Measurements from ENCODE around the gene CCSER1.
"Not testable (repeated sequence)": the region's sequence is repeated elsewhere in the genome, so short reads cannot be mapped to it uniquely, and the experiment has no call there.

The CCSER1 gene

DNA sequence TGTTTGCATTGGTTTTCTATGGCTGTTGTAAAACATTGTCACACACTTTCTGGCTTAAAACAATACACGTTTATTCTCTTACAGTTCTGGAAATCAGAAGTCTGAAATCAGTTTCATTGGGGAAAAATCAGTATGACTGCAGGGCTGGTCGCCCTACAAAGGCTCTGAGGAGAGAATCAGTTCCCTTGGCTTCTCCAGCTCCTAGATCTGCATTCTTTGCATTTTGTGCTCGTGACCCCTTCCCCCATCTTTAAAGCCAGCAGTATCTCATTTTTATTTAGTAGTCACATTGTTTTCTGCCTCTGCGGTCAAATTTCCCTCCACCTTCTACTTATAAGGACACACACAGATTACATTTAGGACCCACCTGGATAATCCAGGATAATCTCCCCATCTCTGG, 1326.9 kb downstream of the CCSER1 start:
- DNase-seq = no peak

DNA sequence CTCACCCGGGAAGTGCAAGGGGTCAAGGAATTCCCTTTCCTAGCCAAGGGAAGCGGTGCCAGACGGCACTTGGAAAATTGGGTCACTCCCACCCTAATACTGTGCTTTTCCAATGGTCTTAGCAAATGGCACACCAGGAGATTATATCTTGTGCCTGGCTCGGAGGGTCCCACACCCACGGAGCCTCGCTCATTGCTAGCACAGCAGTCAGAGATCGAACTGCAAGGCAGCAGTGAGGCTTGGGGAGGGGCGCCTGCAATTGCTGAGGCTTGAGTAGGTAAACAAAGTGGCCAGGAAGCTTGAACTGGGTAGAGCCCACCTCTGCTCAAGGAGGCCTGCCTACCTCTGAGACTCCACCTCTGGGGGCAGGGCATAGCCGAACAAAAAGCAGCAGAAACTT, 1335.4 kb downstream of the CCSER1 start:
- DNase-seq = not testable (repeated sequence)

DNA sequence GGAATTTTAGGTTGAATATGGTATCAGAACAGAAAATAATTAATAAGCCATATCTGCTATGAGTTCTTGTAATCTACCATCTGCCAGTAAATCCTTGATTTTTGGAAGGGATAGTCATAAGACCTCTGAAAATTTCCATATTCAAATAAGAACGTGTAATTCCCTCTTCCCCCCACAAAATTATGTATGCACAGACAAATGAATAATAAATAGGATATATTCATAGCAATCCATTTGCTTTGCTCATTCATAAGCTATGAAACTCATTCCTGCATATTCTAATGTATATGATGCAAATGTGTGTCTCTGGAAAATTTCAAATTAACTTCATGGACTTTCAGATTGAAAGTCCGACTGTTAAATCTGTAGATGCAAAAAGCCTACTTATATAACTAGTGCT, 1343.5 kb downstream of the CCSER1 start:
- no peak for DNase-seq

DNA sequence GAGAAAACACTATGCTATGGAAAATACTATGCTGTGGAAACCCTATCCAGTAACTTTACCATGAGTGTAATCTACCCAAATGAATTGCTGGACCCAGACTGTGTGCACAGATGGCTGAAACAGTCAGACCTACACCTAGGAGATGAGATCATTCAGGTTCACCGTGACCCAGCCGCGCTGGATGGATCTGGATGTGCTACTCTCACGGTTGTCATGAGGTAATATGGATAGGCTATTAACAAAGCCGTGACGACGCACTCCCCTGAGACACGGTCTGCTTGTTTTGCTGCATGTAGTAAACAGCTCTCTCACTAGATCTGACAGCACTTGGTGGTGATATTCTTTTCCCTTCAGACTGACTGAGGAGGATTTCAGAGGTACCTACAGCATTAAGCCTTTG, 1344.1 kb downstream of the CCSER1 start:
- no peak for DNase-seq

DNA sequence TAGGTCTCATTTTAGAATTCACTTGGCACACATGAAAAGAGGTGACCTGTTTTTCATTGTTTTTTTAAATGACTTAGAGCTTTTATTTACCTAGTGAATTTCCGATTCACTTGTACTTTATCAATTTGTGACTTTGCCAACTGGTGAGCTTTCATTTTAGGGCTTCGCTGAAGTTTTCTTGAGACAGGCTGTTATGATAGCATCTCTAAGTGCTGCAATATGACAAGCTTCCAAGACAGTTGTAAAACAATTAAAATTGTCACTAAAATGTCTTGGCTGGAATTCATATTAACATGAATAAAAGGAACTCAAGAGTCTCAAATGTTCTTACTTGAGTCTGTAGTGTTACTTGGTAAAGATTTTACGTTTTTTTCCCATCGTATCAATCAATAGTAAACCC, 1344.9 kb downstream of the CCSER1 start:
- no peak for DNase-seq

DNA sequence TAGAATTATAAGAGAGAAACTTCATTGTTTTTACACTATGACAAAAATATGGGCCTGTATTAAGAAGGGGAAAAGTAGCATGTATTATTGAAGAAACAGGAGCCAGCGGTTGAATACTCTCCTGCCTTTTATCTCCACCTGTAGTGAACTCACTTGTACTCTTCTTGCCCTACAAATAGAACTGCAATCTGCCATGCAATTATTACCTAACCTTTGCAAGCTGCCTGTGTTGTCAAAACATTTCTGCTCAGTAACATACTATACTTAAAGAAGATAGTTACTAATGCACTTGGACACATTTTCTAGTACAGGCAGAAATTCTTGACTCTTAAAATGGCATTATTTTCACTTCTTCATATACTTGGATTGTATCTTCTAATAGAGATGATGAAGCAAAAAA, 1358.2 kb downstream of the CCSER1 start:
- DNase-seq = no peak

DNA sequence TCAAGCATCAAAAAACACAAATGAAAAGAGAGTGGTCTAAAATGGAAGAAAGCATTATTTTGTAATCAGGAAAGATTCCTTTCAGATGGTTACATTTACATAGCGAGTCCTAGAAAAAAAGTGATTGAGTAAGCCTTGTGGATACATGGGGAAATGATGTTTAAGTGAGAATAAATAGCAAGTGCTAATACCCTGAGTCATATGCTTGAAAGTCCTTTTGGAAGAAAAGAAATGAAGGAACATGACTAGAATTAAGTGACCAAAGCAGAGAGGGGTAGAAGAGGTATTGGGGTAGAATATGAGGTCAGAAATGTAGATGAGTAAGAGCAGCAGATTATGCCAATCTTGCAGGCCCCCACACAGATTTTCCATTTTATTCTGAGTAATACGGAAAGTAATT, 1361.8 kb downstream of the CCSER1 start:
- DNase-seq = no peak

DNA sequence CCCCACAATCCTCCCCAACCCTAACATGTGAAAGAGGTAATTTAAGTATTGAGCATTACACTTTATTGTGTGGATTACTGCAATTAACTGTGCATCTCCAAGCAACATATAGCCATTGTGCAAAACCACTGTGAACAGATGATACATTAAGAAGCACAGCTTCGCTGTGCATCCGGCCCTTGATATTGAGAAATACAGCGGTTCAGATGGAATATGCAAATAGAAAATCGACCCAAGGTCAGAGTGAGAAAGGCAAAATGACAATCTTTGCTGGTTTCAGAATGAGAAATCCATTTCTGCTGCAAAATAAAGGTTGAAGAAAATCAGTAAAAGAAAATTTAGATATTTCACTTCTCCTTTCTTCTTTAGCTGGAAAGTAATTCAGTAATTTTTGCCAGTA, 1370.7 kb downstream of the CCSER1 start:
- no peak for DNase-seq

DNA sequence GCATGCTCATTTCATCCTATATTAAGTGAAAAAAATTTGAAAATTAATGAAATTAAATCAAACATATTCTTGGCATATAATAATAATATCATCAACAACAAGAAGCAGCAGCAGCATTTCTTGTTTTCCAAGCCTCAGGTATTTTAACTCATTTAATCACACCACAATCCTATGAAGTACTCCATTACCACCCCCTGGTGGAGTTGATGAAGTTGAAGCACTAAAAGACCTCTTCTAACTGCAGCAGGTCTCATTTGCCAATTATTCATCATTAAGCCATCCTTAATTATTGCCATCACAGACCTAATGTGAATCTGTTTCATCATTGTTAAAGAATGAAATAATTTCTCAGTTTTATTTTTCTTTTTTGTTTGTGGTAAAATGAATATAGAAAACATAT, 1375.2 kb downstream of the CCSER1 start:
- no peak for DNase-seq

DNA sequence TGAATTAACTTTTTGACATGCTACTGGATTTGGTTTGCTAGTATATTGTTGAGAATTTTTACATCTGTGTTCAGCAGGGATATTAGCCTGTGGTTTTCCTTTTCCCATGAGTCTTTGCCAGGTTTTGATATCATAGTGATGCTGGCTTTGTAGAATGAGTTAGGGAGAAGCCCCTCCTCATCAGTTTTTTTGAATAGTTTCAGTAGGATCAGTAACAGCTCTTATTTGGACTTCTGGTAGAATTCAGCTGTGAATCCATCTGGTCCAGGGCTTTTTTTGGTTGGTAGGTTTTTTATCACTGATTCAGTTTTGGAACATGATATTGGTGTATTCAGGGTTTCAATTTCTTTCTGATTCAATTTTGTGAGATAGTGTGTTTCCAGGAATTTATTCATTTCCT, 1386.1 kb downstream of the CCSER1 start:
- DNase-seq = no peak

DNA sequence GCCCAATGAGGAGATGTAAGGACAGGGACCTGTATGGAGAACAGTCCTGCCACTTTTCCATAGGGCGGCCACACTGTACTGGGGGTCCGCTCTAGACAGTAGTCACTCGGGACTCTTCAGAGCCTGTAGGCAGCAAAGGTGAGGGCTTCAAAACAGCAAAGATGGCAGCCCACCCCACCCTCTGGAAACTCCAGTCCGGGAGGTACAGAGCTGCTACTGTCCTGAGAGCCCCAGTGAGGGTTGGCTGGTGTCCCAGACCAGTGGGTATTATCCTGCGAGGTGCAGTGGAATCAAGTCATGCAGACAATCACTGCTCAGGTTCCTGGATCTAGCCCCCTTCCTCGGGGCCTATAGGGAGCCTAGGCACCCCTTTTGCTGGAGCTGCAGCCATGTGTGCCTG, 1392.0 kb downstream of the CCSER1 start:
- no peak for DNase-seq

DNA sequence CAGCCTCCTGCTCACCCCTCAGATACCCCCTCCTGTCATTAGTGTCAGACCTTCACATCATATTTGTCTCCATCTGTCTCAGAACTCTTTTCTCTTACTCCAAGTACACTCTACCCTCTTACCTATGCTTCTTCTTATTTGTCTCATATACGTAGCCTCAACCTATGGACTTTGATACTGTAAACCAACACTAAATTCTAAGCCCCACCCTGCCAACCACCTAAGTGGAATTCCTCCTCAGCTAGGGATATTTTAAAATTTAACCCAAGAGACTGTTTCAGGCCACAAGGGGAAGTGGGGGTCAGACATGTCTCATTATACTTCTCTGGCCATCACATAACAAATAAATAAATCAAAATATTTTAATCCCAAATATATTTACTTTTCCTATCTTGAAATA, 1398.4 kb downstream of the CCSER1 start:
- no peak for DNase-seq

DNA sequence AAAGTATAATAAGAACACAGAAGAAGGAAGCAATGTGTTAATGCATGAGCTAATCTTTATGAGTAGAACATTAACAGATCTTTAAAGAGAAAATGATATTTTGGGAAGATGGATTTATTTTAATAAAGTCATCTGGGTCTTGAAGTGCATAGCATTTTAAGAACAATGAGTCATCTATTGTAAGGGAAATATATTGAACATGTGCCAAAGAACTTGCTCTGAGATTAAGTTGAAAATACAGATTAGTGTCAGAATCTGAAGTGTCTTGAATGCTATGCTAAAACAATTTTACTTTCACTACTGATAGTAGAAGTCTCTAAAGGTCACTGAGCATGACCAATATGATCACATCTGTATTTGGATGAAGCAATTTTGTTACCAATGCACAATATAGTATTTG, 1399.9 kb downstream of the CCSER1 start:
- DNase-seq = no peak

DNA sequence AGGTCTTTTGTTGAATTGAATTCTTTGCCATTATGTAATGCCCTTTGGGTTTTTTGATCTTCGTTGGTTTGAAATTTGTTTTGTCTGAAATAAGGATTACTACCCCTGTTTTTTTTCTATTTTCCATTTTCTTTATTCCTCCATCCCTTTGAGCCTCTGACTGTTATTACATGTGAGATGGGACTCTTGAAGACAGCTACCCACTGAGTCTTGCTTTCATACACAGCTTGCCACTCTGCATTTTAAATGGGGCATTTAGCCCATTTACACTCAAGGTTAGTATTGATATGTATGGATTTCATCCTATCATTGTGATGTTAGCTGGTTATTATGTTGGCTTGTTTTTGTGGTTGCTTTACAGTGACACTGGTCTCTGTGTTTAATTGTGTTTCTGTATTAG, 1440.4 kb downstream of the CCSER1 start:
- no peak for DNase-seq

DNA sequence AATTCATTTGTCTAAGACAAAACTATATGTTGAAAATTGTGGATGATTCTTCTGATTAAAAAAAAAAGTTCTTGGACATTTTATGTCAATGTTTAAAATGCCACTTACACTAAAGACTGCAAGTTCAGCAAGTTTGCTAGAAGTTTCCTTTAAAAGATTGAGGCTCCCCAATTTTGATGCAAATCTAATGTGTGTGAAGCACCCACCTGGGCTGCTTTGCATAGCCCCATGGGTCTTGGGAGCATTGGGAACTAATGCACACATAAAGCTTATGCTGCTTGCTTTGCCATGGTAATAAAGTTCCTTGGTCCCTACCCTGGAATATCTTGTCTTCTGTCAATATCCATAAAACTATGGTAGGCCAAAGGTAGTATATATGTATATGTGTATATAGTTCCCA, 1450.7 kb downstream of the CCSER1 start:
- no peak for DNase-seq

DNA sequence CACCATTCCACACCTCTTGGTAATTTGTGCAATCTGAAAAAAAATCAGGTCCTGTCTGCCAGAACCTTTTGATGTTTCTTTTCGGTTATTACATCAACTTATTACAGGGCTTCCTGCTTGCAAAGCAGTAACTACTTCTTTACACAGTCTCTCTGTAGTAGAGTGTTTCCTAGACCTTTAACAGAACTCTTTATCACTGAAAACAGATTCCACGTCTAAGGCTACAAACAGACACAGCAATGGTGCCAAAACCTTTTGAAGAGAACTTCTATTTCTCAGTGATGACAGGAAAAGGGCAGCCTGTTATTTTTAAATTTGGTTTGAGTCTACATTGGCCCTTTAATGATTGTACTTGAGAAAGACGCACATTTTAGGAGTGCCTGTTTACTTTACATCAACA, 1463.1 kb downstream of the CCSER1 start:
- no peak for DNase-seq

DNA sequence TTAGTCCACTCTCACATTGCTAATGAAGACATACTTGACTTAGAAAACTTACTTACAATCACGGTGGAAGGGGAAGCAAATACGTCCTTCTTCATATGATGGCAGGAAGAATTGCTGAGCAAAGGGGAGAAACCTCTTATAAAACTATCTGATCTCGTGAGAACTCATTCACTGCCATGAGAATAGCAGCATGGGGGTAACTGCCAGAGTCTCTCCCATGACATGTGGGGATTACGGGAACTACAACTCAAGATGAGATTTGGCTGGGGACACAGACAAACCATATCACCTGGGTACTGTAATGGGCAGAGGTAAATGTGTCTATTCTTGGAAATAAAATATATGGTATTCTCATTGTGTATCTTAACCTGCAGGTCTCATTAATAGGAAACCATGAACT, 1464.9 kb downstream of the CCSER1 start:
- DNase-seq = no peak

DNA sequence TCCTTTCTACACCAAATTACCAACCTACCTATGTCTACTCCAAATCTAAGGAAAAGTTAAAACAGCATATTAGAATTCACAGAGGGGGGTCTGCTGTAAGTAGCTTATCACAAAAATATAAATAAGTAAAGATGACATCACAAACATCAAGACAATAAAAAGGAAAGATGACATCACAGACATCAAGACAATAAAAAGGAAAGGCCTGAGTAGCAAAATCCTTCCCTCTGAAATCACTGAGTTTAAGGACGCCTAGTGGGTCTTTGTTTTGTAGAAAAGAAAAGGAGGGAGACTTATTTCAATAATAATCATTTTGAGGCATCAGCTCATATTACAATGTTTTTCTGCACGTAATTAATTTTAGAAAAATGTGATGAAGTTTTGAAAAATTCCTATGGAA, 1469.5 kb downstream of the CCSER1 start:
- no peak for DNase-seq

DNA sequence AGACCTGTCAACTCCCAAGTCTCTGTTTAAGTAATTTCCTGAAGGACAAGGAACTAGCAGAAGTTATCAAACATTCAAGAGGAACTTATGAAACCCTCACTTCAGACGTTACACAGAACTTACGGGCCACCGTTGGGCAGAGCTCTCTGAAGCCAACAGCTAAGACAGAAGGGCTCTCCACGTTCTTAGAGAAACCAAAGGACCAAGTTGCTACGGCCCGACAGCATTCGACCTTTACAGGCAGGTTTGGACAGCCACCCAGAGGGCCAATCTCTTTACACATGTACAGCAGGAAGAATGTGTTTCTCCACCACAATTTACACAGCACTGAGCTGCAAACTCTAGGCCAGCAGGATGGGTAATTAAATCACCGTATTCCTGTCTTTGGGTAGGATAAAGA, 1471.5 kb downstream of the CCSER1 start:
- no peak for DNase-seq

DNA sequence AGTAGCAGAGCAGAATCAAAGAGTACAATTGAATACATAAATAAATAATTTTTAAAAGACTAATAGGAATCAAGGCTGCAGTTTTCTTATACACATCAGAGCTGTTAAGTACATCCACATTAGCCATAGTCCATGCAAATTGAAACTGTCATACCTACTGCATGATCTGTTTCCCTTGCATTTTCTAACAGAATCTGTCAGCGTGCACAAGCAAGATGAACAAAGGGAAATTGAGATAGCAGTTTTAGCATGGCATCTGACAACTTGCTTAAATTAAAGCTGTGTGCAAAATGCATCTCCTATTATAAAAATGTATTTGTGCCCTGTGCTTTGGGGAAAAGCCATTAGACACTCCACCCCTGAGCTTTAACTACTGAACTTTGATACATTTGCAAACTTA, 1473.1 kb downstream of the CCSER1 start:
- no peak for DNase-seq

DNA sequence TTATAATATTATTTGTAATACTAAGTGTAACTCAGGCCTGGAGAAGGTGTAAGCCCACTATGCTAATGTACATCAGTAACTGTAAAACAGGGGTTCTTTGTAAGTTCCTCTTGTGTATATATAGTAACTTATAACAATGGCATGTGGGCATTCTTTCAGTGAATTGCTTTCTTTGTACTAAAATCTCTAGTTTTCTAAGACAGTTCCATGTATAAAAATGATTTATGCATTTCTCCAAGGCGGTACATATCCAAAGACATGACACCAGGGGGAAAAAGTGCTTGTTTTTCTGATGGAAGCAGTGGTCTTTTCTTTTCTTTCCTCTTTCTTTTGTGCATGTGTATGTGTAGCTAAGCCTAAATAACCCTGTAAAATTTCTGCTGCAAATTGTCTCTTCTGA, 1474.2 kb downstream of the CCSER1 start:
- no peak for DNase-seq

DNA sequence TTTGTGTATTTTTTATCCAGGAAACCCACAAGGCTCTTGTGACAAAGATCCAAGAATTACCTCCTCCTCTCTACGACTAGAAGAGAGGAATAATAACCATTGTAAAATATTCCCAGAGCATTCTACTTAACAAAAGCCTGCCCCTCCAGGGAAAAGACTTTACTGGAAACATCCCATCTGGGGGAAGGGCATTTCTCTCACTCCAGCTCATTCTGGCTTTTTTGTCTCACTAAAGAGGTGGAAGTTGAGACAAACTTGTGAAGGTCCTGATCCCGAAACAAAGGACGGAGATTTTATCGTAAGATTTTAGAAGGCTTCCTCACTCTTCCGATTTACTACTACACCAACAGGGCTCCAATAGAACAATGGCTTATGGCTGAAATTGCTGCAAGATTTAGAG, 1484.6 kb downstream of the CCSER1 start:
- DNase-seq = no peak

DNA sequence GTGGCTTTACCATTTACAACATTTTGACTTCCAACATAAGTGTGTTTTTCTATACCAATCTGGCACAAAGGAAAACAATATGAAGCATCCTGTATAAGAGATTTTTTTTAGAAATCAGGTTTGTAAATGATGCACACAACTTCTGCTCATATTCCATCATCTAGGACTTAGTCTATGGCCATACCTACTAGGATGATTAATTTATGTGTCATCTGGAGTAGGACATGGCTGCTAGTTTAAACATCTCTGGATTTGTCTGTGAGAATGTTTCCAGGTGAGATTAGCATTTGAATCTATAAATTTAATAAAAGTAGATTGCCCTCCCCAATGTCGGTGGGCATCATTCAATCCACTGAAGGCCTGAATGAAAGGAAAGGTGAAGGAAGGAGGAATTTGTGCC, 1493.8 kb downstream of the CCSER1 start:
- DNase-seq = no peak

DNA sequence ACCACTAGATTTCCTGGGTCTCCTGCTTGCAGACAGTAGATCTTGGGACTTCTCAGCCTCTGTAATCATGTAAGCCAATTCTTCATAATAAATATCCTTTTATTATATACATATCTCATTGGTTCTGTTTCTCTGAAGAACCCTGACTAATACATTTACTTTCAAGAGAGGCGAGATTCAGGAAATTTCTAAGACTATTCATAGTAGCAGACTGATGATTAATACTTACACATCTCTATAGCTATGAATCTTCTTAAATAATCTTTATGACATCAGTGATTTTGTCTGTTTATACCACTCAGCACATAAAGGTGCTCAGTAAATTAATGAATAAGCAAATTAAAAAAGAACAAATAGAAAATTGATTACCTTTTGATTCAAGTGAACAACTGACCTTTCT, 1494.3 kb downstream of the CCSER1 start:
- no peak for DNase-seq

DNA sequence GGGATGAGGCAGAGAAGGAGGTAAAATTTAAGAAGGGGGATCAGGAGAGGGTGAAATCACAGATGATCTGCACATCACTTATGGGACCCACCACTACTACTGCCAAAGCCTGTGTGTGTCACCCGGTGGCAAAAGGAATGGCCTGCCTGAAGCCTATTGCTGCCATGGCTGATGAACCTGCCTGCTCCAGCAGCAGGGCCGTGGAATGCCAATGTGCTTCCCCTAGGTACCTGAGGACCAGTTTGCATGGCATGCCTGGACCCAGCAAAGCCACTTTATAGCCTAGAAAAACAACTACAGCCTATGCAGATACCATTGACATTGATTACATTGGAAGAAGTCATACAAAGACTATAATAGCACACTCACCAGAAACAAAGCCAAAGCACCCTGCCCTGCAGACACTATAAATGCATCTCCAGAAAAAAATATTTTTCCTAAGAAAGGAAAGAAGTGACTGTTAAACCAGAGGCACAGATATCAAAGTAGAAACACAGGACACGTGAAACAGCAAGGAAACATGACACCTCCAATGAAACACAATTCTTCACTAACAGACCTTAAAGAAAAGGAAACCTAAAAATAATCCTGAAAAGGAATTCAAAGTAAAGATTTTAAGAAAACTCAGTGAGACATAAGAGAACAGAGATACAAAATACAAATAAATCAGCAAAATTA, 1495.9 kb downstream of the CCSER1 start:
- no peak for DNase-seq

DNA sequence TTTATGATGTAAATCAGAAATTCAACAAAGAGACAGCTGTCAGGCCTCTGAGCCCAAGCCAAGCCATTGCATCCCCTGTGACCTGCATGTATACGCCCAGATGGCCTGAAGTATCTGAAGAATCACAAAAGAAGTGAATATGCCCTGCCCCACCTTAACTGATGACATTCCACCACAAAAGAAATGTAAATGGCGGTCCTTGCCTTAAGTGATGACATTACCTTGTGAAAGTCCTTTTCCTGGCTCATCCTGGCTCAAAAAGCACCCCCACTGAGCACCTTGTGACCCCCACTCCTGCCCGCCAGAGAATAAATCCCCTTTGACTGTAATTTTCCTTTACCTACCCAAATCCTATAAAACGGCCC, 1496.4 kb downstream of the CCSER1 start:
- not testable (repeated sequence) for DNase-seq
